GM21360 (cell line): ENCODE data around the gene APMAP.

ENCODE experiments used
- ATAC-seq: cut with Tn5 transposase; IDR thresholded peaks from one replicate; pipeline ENCODE4 v1.9.1; 2021; ENCODE audit warnings: mild to moderate bottlenecking, moderate library complexity; ENCODE audit not compliant: unreplicated experiment

The APMAP gene

DNA sequence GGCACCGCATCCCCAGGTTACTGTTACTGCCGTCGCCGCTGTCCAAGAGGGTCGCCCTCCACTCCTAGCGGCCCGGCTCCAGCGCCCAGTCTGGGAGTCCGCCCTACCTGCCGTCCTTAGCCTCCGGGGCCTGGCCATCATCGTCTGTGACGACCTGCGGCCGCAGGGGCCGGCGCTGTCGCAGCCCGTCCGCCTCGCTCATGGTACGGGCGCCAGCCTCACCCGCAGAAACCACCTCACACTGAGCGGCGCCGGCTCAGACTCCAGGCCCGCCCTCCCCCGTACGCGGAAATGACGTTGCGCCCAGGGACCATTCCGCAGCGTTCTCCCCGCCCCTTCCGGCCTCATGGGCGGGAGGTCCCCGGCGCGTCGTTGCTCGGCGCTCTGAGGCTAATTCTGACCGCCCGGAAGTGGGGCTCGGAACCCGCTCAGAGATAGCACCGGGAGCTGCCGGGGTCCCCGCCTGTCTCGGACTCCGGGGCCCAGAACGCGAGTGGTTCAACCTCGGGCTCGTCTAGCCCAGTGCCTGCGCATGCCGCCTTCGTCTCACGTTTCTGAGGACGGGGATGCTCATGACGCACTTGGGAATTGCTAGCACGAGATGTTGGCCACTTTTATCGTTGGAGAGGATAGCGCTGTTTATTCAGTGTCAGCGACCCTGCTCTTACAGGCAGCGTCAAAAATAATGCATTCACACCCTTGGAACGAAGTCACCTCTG lies at the start of gene APMAP:
APMAP (minus strand) TSS at position 265 of the 719 bp plus-strand sequence; CDS start at position 202, 63 bp downstream.
- ATAC-seq = peak; percentile 94

DNA sequence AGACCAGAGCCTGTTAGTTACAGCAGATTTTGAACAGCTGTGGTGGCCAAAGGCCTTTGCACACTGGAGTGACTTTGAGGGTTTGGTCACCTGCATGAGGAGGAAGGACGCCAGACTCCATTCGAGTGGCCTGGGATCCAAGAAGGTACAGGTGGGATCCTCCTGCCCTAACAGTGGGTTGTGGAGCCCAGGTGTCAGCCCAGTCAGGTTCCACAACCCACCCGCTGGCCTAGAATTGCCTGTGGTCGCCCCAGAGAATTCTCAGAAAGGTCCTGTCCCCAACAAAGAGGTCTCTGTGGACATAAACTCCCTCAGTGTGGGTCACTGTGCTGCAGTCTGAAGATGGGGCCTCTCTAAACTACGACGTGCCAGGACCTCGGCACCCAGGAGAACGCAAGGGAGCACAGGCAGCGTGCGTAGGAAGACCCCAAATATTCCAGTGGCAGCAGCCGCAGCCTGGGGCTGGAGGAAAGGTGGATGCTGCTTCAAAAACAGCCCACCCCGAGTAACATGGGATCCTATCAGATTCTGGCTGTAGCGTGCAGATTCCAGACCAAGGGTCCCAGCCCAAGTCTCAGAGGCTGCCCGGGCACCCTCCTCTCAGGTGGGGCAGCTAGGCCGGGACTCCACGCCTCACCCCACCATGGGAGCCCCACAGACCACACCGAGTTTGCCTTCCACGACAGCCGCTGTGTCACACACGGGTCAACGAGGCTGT lies 49.4 kb upstream of the APMAP start:
- no peak for ATAC-seq

GRCh38 chr20:25040438-25040831 lies 47.9 kb upstream of the APMAP start:
- no peak for ATAC-seq

GRCh38 chr20:25039697-25040437 lies 47.3 kb upstream of the APMAP start:
- no peak for ATAC-seq

- no peak for ATAC-seq
These were observed 46.1 kb upstream of the APMAP start for GRCh38 chr20:25038591-25039015.

- ATAC-seq = no peak
These were observed 45.5 kb upstream of the APMAP start for GRCh38 chr20:25038103-25038410.

GRCh38 chr20:25037288-25038102 lies 44.9 kb upstream of the APMAP start:
- ATAC-seq = no peak

DNA sequence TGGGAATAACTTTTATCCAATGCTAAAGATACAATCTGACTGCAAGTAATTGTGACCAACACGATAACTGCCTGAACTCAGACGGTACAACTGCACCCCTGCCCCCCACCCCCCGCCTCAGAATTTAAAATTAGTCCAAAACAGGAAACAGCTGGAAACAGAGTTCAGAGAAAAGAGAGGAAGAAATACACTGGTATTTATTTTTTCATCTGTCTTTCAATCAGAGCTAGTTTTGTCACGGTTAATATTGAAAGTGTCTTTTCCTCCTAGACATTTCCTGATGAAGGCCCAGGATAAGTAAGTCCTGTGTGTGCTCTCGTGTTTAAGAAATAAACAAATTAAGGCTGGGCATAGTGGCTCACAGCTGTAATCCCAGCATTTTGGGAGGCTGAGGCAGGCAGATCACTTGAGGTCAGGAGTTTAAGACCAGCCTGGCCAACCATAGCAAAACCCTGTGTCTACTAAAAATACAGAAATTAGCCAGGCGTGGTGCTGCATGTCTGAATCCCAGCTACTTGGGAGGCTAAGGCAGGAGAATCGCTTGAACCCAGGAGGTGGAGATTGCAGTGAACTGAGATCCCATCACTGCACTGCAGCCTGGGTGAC lies 43.9 kb upstream of the APMAP start:
- ATAC-seq = no peak

DNA sequence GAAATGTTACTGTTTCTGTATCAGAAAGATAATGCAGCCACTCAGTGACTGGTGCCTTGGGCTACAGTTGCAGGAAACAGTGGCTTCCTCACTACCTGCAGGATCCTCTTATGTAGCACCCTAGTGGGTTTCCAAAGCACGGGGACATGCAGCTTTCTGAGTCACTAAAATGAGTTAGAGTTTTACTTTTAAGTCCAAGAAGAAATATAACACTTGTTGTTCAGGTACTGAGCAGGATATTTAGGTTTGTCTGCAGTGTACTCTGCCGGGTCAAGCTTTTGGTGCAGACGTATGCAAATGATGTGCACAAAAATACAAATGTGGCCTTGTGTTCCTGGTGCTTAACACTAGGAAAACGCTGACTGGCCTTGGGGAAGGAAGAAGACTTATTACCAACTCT lies 43.4 kb upstream of the APMAP start:
- no peak for ATAC-seq

DNA sequence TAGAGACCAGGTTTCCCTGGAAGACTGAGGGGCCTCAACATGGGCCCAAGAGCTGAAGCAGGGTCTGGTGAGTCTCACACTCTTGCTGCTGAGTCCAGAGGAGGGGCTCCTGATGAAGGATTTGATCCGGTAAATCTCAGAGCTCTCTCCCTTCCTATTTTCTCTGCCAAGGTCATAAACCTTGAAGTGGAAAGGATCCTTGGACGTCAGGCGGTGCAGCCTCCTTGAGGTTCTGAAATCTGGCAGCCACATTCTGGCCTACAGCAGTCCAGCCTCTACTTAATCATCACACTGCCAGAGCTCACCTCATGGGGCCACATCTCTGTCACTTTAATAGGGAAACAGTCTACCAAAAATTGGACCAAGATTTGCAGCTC lies 41.4 kb upstream of the APMAP start:
- no peak for ATAC-seq

DNA sequence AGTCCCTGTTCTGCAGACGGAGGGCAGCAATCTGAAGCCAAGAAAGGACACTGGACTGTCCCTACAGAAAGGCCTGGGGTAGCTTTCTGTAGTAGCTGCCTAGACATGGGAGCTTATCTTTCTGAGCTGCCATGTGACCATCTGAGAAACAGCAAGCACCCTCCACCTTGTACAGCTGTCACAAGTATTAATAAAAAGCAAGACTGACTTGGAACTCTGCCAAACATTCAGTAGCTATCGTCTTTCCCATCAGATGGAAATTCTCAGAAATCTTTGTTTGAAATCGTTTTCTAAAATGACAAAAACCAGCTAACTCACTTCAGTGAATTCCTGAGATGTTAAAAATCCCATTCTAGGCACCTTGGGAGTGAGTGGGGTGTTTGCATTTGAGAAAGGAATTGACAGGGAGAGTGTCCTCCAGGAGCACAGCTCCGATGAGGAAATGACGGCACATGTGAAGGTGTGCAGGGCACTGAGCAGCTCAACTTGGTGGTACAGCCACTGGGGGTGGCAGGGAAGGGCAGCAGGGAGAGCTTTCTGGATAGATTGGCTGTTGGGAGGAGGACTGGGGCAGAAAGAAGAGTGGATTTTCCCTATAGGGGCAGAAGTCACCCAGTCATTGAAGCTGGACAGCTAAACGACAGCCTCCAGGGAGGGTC lies 40.8 kb upstream of the APMAP start:
- ATAC-seq = no peak

- ATAC-seq = no peak
These were observed 40.1 kb upstream of the APMAP start for GRCh38 chr20:25032478-25033264.

DNA sequence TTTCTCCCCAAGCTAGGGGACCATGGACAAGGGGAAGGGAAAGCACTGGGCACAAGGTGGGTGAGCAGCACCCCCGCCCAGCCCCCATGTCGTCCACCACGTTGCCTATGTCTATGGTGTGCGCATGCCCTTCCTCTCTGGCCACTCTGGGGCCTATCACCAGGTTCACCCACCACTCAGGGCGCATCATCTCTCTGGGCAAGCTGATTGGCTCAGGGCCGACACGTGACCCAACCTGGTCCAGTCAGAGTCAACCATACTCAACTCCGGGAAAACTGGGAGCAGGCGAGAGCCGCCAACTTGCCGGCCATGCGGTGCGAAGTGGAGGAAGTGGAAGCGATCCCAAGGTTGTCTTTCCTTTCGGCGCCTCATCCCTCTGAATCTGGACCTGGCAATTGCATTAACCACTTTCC lies 39.5 kb upstream of the APMAP start:
- ATAC-seq = no peak

- no peak for ATAC-seq
These were observed 38.7 kb upstream of the APMAP start for GRCh38 chr20:25031241-25031640.

DNA sequence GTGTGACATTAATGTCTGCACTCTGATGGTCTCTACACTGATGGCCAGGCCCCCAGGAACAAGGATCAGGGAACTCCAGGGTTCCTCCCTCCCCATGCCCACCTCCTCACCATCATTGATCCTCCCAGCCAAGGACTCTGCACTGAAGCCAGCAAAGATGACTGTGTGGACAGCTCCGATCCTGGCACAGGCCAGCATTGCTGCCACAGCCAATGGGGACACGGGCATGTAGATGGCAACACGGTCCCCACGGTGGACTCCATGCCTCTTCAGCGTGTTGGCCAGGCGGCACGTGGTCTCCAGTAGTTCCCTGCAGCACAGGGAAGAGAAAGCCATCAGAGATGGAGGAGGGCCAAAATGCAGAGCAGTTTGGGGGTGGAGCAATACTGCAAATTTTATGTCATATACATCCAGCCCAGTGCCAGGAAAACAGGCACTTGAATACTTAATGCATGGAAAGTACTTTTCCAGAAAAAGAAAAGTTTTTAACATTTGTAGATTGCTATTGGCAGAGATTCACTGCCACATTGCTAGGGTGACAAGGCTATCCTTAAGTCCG lies 38.2 kb upstream of the APMAP start:
- ATAC-seq = no peak

GRCh38 chr20:25030007-25030648 lies 37.6 kb upstream of the APMAP start:
- no peak for ATAC-seq

DNA sequence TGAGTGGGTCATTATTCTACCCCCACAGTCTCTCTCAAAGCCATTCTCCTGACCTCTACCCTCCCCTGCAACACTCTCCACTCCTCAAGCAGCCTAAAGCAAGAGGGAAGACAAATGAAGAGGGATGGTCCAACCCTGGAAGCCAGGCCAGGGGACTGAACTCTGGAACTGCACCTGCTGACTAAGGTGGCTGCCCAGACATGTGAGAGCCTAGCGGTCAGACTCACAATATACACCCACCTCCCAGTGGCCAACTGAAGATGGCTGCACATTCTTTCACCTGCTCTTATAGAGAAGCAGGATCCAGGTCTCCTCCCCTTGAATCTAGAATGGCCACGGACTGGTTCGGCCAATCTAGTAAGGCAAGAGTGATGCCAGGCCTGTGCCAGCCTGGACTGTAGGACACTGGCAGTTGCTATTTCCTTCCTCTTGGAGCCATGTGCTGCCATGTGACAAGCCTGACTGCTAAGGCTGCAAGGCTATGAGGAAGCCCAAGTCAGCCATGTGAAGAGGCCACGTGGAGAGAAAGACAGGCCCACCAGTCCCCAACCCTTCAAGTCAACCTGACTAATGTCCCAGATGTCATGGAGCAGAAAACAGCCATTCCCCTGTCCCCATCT lies 33.5 kb upstream of the APMAP start:
- no peak for ATAC-seq
